Activated B cell treated with CpG ODN at 0.5 μM for 24 hours (primary cell): ENCODE results near the gene BHLHE23. TPM values are rescaled to one million over a fixed set of nuclear protein-coding genes. Genes with fewer than 3 reads are reported as not detected.

Source experiments
- ATAC-seq: fragments of 200-7000 bp; cut with Tn5 transposase; one replicate; pipeline ENCODE4 v1.10.0; 2021; ENCODE audit warnings: low read depth, mild to moderate bottlenecking, moderate library complexity
- CTCF ChIA-PET: fragments of 350-600 bp; sonication (Branson Sonifier 250); formaldehyde crosslinking; loops from one replicate; lab custom pipeline; 2021; ENCODE audit warnings: antibody characterized with exemption; lab: Charles Lee
- POLR2A ChIA-PET: fragments of 350-600 bp; sonication (Branson Sonifier 250); formaldehyde crosslinking; loops from one replicate; lab custom pipeline; 2021; ENCODE audit warnings: antibody characterized with exemption; lab: Charles Lee
- DNase-seq: peaks from one replicate; pipeline ENCODE4 v3.0.0; 2022
- H3K27ac Mint-ChIP-seq: one replicate; pipeline ENCODE4 v1.8.0; 2020; ENCODE audit warnings: mixed read lengths
- H3K27me3 Mint-ChIP-seq: one replicate; pipeline ENCODE4 v1.8.0; 2021; ENCODE audit warnings: mixed read lengths
- H3K36me3 Mint-ChIP-seq: one replicate; pipeline ENCODE4 v1.8.0; 2021; ENCODE audit warnings: low read depth, mixed read lengths
- H3K4me1 Mint-ChIP-seq: one replicate; pipeline ENCODE4 v1.8.0; 2021; ENCODE audit warnings: mixed read lengths
- H3K4me3 Mint-ChIP-seq: one replicate; pipeline ENCODE4 v1.8.0; 2020; ENCODE audit warnings: mild to moderate bottlenecking, mixed read lengths
- H3K9me3 Mint-ChIP-seq: one replicate; pipeline ENCODE4 v1.8.0; 2020; ENCODE audit warnings: mixed read lengths
- intact Hi-C: fragments of 100-400 bp; cut with micrococcal nuclease; formaldehyde crosslinking; loops from one replicate; pipeline ENCODE4 v1.15.1; 2024
- total RNA-seq: library from RNA; stranded (reverse); gene quantifications from 2 replicates; pipeline ENCODE4 v1.2.3, GENCODE V29; 2022
- TF ChIP-seq, protein P1 (sequence below): fragments of 200-600 bp; IDR thresholded peaks from one replicate; pipeline ENCODE4 v1.8.0; 2022; ENCODE audit warnings: antibody characterized with exemption, mild to moderate bottlenecking

Gene BHLHE23
- total RNA-seq, 1 donor from 2014 or later: not detected

DNA sequence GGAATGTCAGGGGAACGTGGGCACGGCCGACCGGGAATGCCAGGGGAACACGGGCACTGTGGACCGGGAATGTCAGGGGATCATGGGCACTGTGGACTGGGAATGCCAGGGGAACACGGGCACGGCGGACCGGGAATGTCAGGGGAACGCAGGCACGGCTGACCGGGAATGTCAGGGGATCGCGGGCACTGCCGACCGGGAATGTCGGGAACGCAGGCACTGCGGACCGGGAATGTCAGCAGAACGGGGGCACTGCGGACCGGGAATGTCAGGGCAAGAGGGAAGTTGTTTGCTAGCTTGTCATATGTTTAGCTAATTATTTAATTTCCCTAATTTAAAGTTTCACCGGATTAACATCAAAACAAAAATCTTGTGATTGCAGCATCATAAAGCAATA is 37.4 kb upstream of the BHLHE23 start:
- no peak overlapping the region for H3K4me3 Mint-ChIP-seq
- POLR2A ChIA-PET: no interaction called here
- no peak for ATAC-seq
- CTCF ChIA-PET: no interaction called here
- no peaks in the 10 kb centered on the region for H3K36me3 Mint-ChIP-seq
- H3K4me1 Mint-ChIP-seq: no peaks in the 10 kb centered on the region
- H3K27me3 Mint-ChIP-seq: peaks cover 29% of the 10 kb centered on the region
- no peaks in the 10 kb centered on the region for H3K9me3 Mint-ChIP-seq
- intact Hi-C loops: no loop called here
- TF ChIP-seq, protein P1, sequence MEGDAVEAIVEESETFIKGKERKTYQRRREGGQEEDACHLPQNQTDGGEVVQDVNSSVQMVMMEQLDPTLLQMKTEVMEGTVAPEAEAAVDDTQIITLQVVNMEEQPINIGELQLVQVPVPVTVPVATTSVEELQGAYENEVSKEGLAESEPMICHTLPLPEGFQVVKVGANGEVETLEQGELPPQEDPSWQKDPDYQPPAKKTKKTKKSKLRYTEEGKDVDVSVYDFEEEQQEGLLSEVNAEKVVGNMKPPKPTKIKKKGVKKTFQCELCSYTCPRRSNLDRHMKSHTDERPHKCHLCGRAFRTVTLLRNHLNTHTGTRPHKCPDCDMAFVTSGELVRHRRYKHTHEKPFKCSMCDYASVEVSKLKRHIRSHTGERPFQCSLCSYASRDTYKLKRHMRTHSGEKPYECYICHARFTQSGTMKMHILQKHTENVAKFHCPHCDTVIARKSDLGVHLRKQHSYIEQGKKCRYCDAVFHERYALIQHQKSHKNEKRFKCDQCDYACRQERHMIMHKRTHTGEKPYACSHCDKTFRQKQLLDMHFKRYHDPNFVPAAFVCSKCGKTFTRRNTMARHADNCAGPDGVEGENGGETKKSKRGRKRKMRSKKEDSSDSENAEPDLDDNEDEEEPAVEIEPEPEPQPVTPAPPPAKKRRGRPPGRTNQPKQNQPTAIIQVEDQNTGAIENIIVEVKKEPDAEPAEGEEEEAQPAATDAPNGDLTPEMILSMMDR: no peak
- H3K27ac Mint-ChIP-seq: no peak overlapping the region
- no peak for DNase-seq

- Mint-ChIP-seq H3K4me1 (no peaks in the 10 kb centered on the region), H3K9me3 (no peaks in the 10 kb centered on the region), H3K4me3 (no peak overlapping the region), H3K36me3 (no peaks in the 10 kb centered on the region), H3K27me3 (peaks cover 29% of the 10 kb centered on the region), H3K27ac (no peak overlapping the region)
- ChIA-PET CTCF (no interaction called here), POLR2A (no interaction called here)
- DNase-seq (no peak), ATAC-seq (no peak)
- TF ChIP-seq, protein P1: no peak
- intact Hi-C loops: no loop called here
These were observed 36.8 kb upstream of the BHLHE23 start for GRCh38 chr20:63043348-63044203.

DNA sequence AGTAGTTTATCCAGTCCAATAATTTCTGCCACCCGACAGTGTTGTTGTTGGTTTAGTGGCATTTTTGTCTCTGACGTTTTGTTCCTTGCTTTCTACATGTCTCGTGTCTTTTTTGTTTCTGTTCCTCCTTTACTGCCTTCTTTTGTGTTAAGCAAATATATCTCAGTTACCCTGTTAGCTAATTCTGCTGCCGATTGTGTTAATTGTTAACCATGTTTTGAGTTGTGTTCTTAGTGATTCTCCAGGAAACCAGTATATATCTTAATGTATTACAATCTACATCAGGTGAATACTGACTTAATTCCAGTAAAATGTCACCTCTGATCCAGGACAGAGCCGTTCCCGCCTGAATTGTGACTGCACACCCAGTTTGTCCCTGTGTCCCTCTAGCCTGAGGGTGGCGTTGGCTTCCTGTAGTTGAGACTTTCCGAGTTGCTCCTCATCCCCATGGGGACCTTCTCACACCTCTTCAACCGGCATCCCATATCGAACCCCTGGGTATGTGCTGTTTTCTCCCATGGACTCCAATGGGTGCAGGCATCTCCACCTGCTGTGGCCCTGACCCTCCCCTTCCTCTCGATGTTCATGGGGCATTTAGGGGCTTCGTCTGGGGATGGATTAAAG is 35.8 kb upstream of the BHLHE23 start:
- Mint-ChIP-seq H3K27me3 (peaks cover 28% of the 10 kb centered on the region), H3K9me3 (no peaks in the 10 kb centered on the region), H3K36me3 (no peaks in the 10 kb centered on the region), H3K4me1 (no peaks in the 10 kb centered on the region), H3K4me3 (no peak overlapping the region), H3K27ac (no peak overlapping the region)
- POLR2A ChIA-PET: no interaction called here
- CTCF ChIA-PET: no interaction called here
- no peak for ATAC-seq
- intact Hi-C loops: no loop called here
- TF ChIP-seq, protein P1: no peak
- no peak for DNase-seq

DNA sequence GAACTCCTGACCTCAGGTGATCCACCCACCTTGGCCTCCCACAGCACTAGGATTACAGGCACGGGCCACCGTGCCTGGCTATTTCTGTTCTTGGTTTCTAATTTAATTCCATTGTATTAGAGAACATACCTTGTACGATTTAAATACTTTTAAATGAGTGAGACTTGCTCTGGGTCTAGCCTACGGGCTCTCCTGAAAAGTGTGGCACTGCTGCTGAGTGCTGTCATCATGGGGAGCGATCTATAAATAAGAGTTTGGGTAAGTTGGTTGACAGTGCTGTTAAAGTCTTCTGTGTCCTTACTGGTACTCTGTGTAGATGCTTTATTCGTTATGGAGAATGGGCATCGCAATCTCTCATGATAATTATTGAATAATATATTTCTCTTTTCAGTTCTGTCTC is 35.0 kb upstream of the BHLHE23 start:
- Mint-ChIP-seq H3K36me3 (no peaks in the 10 kb centered on the region), H3K27me3 (peaks cover 30% of the 10 kb centered on the region), H3K4me3 (no peak overlapping the region), H3K4me1 (no peaks in the 10 kb centered on the region), H3K27ac (no peak overlapping the region), H3K9me3 (no peaks in the 10 kb centered on the region)
- intact Hi-C loops: no loop called here
- ATAC-seq: no peak
- TF ChIP-seq, protein P1: no peak
- ChIA-PET CTCF (no interaction called here), POLR2A (no interaction called here)
- DNase-seq: no peak

- CTCF ChIA-PET: no interaction called here
These were observed 31.0 kb upstream of the BHLHE23 start for GRCh38 chr20:63037669-63038268.

More at GRCh38 chr20:63037669-63038268, 31.0 kb upstream of the BHLHE23 start:
- peaks cover 27% of the 10 kb centered on the region for H3K27me3 Mint-ChIP-seq
- ATAC-seq: no peak
- H3K4me3 Mint-ChIP-seq: no peak overlapping the region
- no peaks in the 10 kb centered on the region for H3K36me3 Mint-ChIP-seq
- POLR2A ChIA-PET: no interaction called here
- TF ChIP-seq, protein P1: no peak
- H3K9me3 Mint-ChIP-seq: no peaks in the 10 kb centered on the region
- DNase-seq: no peak
- H3K27ac Mint-ChIP-seq: no peak overlapping the region
- intact Hi-C loops: no loop called here
- peaks cover 15% of the 10 kb centered on the region for H3K4me1 Mint-ChIP-seq
